CD8-positive, alpha-beta memory T cell (primary cell): ENCODE measurements around the gene XPR1. TPM values are rescaled to one million over a fixed set of nuclear protein-coding genes. Genes with fewer than 3 reads are reported as not detected.

Experiments
- CTCF ChIA-PET: fragments of 350-600 bp; sonication (Branson Sonifier 250); formaldehyde crosslinking; loops from one replicate; lab custom pipeline; 2021; ENCODE audit warnings: antibody characterized with exemption; lab: Charles Lee
- POLR2A ChIA-PET: fragments of 350-600 bp; sonication (Branson Sonifier 250); formaldehyde crosslinking; loops from one replicate; lab custom pipeline; 2021; ENCODE audit warnings: antibody characterized with exemption; lab: Charles Lee
- DNase-seq, 5 donors: peaks; one replicate each; pipeline versions ENCODE4 v3.0.0 to v3.0.0-alpha.2; 2020 to 2022; ENCODE audit warnings: mixed read lengths in 1 of 5
- H3K27ac ChIP-seq: one replicate; pipeline ENCODE4 v1.7.0; 2013; ENCODE audit warnings: low read depth, mild to moderate bottlenecking, low read length, moderate library complexity
- H3K27me3 ChIP-seq: 2 replicates; pipeline ENCODE4 v1.7.0; 2013; ENCODE audit warnings: low read length, mild to moderate bottlenecking; ENCODE audit not compliant: insufficient read depth, poor library complexity, severe bottlenecking
- H3K36me3 ChIP-seq: 2 replicates; pipeline ENCODE4 v1.7.0; 2013; ENCODE audit warnings: mild to moderate bottlenecking, low read length, moderate library complexity; ENCODE audit not compliant: insufficient read depth
- H3K4me1 ChIP-seq: 2 replicates; pipeline ENCODE4 v1.7.0; 2013; ENCODE audit warnings: mild to moderate bottlenecking, low read length, moderate library complexity; ENCODE audit not compliant: insufficient read depth
- H3K4me3 ChIP-seq: 2 replicates; pipeline ENCODE4 v1.7.0; 2013; ENCODE audit warnings: mild to moderate bottlenecking, low read length
- H3K9me3 ChIP-seq: 2 replicates; pipeline ENCODE4 v1.7.0; 2013; ENCODE audit warnings: mild to moderate bottlenecking, low read length
- H3K27ac Mint-ChIP-seq, 8 donors: one replicate each; pipeline ENCODE4 v1.8.0; 2020 to 2021; ENCODE audit warnings: mixed read lengths in 8 of 8, mild to moderate bottlenecking in 6 of 8, inconsistent platforms in 3 of 8, moderate library complexity in 3 of 8
- H3K27me3 Mint-ChIP-seq, 2 donors: one replicate each; pipeline ENCODE4 v1.8.0; 2020 to 2021; ENCODE audit warnings: mixed read lengths in 2 of 2, mild to moderate bottlenecking in 1 of 2, moderate library complexity in 1 of 2
- H3K36me3 Mint-ChIP-seq, 3 donors: one replicate each; pipeline ENCODE4 v1.8.0; 2020 to 2021; ENCODE audit warnings: mixed read lengths in 3 of 3, inconsistent platforms in 1 of 3, mild to moderate bottlenecking in 1 of 3
- H3K4me1 Mint-ChIP-seq, 3 donors: one replicate each; pipeline ENCODE4 v1.8.0; 2020 to 2021; ENCODE audit warnings: mixed read lengths in 3 of 3, inconsistent platforms in 1 of 3, mild to moderate bottlenecking in 1 of 3
- H3K4me3 Mint-ChIP-seq, 7 donors: one replicate each; pipeline ENCODE4 v1.8.0; 2020 to 2021; ENCODE audit warnings: mixed read lengths in 7 of 7, mild to moderate bottlenecking in 6 of 7, moderate library complexity in 4 of 7, inconsistent platforms in 2 of 7
- H3K9me3 Mint-ChIP-seq, 5 donors: one replicate each; pipeline ENCODE4 v1.8.0; 2020 to 2022; ENCODE audit warnings: mixed read lengths in 5 of 5, mild to moderate bottlenecking in 3 of 5, moderate library complexity in 2 of 5, inconsistent platforms in 1 of 5
- polyA plus RNA-seq: library from polyadenylated mRNA; unstranded; fragments of 300-500 nt; fragmentation: Illumina TruSeq; gene quantifications from one replicate; pipeline ENCODE4 v1.2.3, GENCODE V29; 2021
- total RNA-seq, 2 experiments: library from RNA; stranded (reverse); gene quantifications; one replicate each; pipeline ENCODE4 v1.2.3, GENCODE V29; 2021

Gene XPR1
- total and polyA plus RNA-seq, 3 experiments from 2014 or later: 7.6 to 23.2 (median 20.8) TPM

GRCh38 chr1:180892675-180893074 lies 260.9 kb downstream of the XPR1 start:
- H3K36me3 ChIP-seq: no peaks in the 10 kb centered on the region
- Mint-ChIP-seq H3K9me3 (no peaks in the 10 kb centered on the region), H3K36me3 (peaks cover 0 to 7% (median 3%) of the 10 kb centered on the region in 3 donors), H3K4me1 (no peaks in the 10 kb centered on the region), H3K27ac (no peak overlapping the region), H3K27me3 (no peaks in the 10 kb centered on the region), H3K4me3 (no peak overlapping the region)
- no peak overlapping the region for H3K27ac ChIP-seq
- ChIA-PET CTCF (no interaction called here), POLR2A (no interaction called here)
- H3K4me3 ChIP-seq: no peak overlapping the region
- no peak for DNase-seq
- H3K4me1 ChIP-seq: no peaks in the 10 kb centered on the region
- no peaks in the 10 kb centered on the region for H3K27me3 ChIP-seq
- H3K9me3 ChIP-seq: no peaks in the 10 kb centered on the region

- Histone ChIP-seq H3K27me3 (no peaks in the 10 kb centered on the region), H3K9me3 (no peaks in the 10 kb centered on the region), H3K27ac (no peak overlapping the region), H3K4me3 (no peak overlapping the region), H3K36me3 (no peaks in the 10 kb centered on the region), H3K4me1 (no peaks in the 10 kb centered on the region)
- H3K27me3 Mint-ChIP-seq: no peaks in the 10 kb centered on the region
- H3K9me3 Mint-ChIP-seq: no peaks in the 10 kb centered on the region
- ChIA-PET POLR2A (no interaction called here), CTCF (no interaction called here)
- H3K27ac Mint-ChIP-seq: no peak overlapping the region
- peaks cover 0 to 7% (median 1%) of the 10 kb centered on the region in 3 donors for H3K36me3 Mint-ChIP-seq
- DNase-seq: no peak
- no peaks in the 10 kb centered on the region for H3K4me1 Mint-ChIP-seq
- H3K4me3 Mint-ChIP-seq: no peak overlapping the region
These were observed 261.8 kb downstream of the XPR1 start for GRCh38 chr1:180893614-180894013.

GRCh38 chr1:180896161-180896560 lies 264.3 kb downstream of the XPR1 start:
- Histone ChIP-seq H3K36me3 (no peaks in the 10 kb centered on the region), H3K9me3 (no peaks in the 10 kb centered on the region), H3K4me1 (no peaks in the 10 kb centered on the region), H3K27ac (no peak overlapping the region), H3K4me3 (no peak overlapping the region), H3K27me3 (no peaks in the 10 kb centered on the region)
- H3K27me3 Mint-ChIP-seq: no peaks in the 10 kb centered on the region
- H3K36me3 Mint-ChIP-seq: peaks cover 0 to 9% (median 1%) of the 10 kb centered on the region in 3 donors
- ChIA-PET CTCF (no interaction called here), POLR2A (no interaction called here)
- H3K4me3 Mint-ChIP-seq: no peak overlapping the region
- H3K9me3 Mint-ChIP-seq: no peaks in the 10 kb centered on the region
- no peak for DNase-seq
- no peaks in the 10 kb centered on the region for H3K4me1 Mint-ChIP-seq
- H3K27ac Mint-ChIP-seq: no peak overlapping the region

GRCh38 chr1:180898441-180899219 lies 266.8 kb downstream of the XPR1 start:
- H3K9me3 Mint-ChIP-seq: no peaks in the 10 kb centered on the region
- H3K4me1 Mint-ChIP-seq: no peaks in the 10 kb centered on the region
- Histone ChIP-seq H3K27me3 (no peaks in the 10 kb centered on the region), H3K36me3 (no peaks in the 10 kb centered on the region), H3K27ac (no peak overlapping the region), H3K9me3 (no peaks in the 10 kb centered on the region), H3K4me1 (no peaks in the 10 kb centered on the region), H3K4me3 (no peak overlapping the region)
- H3K4me3 Mint-ChIP-seq: no peak overlapping the region
- CTCF ChIA-PET: no interaction called here
- DNase-seq: no peak
- H3K36me3 Mint-ChIP-seq: peaks cover 0 to 9% (median 0%) of the 10 kb centered on the region in 3 donors
- no peak overlapping the region for H3K27ac Mint-ChIP-seq
- POLR2A ChIA-PET: no interaction called here
- H3K27me3 Mint-ChIP-seq: no peaks in the 10 kb centered on the region

GRCh38 chr1:180899262-180899661 lies 267.4 kb downstream of the XPR1 start:
- H3K36me3 Mint-ChIP-seq: peaks cover 0 to 9% (median 0%) of the 10 kb centered on the region in 3 donors
- H3K4me1 Mint-ChIP-seq: no peaks in the 10 kb centered on the region
- no peak overlapping the region for H3K4me3 Mint-ChIP-seq
- Histone ChIP-seq H3K27me3 (no peaks in the 10 kb centered on the region), H3K4me3 (no peak overlapping the region), H3K36me3 (no peaks in the 10 kb centered on the region), H3K4me1 (no peaks in the 10 kb centered on the region), H3K9me3 (no peaks in the 10 kb centered on the region), H3K27ac (no peak overlapping the region)
- POLR2A ChIA-PET: no interaction called here
- no peak for DNase-seq
- H3K9me3 Mint-ChIP-seq: no peaks in the 10 kb centered on the region
- CTCF ChIA-PET: no interaction called here
- H3K27me3 Mint-ChIP-seq: no peaks in the 10 kb centered on the region
- no peak overlapping the region for H3K27ac Mint-ChIP-seq

GRCh38 chr1:180901076-180901990 lies 269.5 kb downstream of the XPR1 start:
- no peak overlapping the region for H3K27ac Mint-ChIP-seq
- H3K36me3 Mint-ChIP-seq: peaks cover 0 to 2% (median 0%) of the 10 kb centered on the region in 3 donors
- ChIA-PET CTCF (no interaction called here), POLR2A (no interaction called here)
- Histone ChIP-seq H3K4me3 (no peak overlapping the region), H3K27me3 (no peaks in the 10 kb centered on the region), H3K36me3 (no peaks in the 10 kb centered on the region), H3K4me1 (no peaks in the 10 kb centered on the region), H3K9me3 (no peaks in the 10 kb centered on the region), H3K27ac (no peak overlapping the region)
- H3K4me1 Mint-ChIP-seq: no peaks in the 10 kb centered on the region
- no peaks in the 10 kb centered on the region for H3K27me3 Mint-ChIP-seq
- no peaks in the 10 kb centered on the region for H3K9me3 Mint-ChIP-seq
- H3K4me3 Mint-ChIP-seq: no peak overlapping the region
- no peak for DNase-seq

- ChIA-PET CTCF (no interaction called here), POLR2A (no interaction called here)
- DNase-seq: no peak
- H3K4me3 Mint-ChIP-seq: no peak overlapping the region
- H3K27me3 Mint-ChIP-seq: peaks cover 2 to 4% of the 10 kb centered on the region in 2 donors
- Histone ChIP-seq H3K27me3 (no peaks in the 10 kb centered on the region), H3K9me3 (no peaks in the 10 kb centered on the region), H3K27ac (no peak overlapping the region), H3K4me3 (no peak overlapping the region), H3K4me1 (no peaks in the 10 kb centered on the region), H3K36me3 (no peaks in the 10 kb centered on the region)
- H3K36me3 Mint-ChIP-seq: peaks cover 0 to 2% (median 0%) of the 10 kb centered on the region in 3 donors
- H3K9me3 Mint-ChIP-seq: no peaks in the 10 kb centered on the region
- no peaks in the 10 kb centered on the region for H3K4me1 Mint-ChIP-seq
- H3K27ac Mint-ChIP-seq: no peak overlapping the region
These were observed 270.7 kb downstream of the XPR1 start for GRCh38 chr1:180902541-180902940.

GRCh38 chr1:180905927-180906326 lies 274.1 kb downstream of the XPR1 start:
- H3K9me3 ChIP-seq: no peaks in the 10 kb centered on the region
- Mint-ChIP-seq H3K36me3 (no peaks in the 10 kb centered on the region), H3K9me3 (no peaks in the 10 kb centered on the region), H3K4me3 (no peak overlapping the region), H3K27ac (no peak overlapping the region), H3K4me1 (peaks cover 5 to 14% (median 7%) of the 10 kb centered on the region in 3 donors), H3K27me3 (peaks cover 4 to 21% of the 10 kb centered on the region in 2 donors)
- ChIA-PET CTCF (no interaction called here), POLR2A (no interaction called here)
- no peak for DNase-seq
- H3K4me1 ChIP-seq: no peaks in the 10 kb centered on the region
- no peaks in the 10 kb centered on the region for H3K27me3 ChIP-seq
- no peak overlapping the region for H3K4me3 ChIP-seq
- H3K36me3 ChIP-seq: no peaks in the 10 kb centered on the region
- H3K27ac ChIP-seq: no peak overlapping the region
